G401 (cell line): Measurements from ENCODE around the gene KCNE5. TPM values are rescaled to one million over a fixed set of nuclear protein-coding genes. Genes with fewer than 3 reads are reported as not detected.
"Not testable (repeated sequence)": the region's sequence is repeated elsewhere in the genome, so short reads cannot be mapped to it uniquely, and the experiment has no call there.

Experiments
- DNase-seq: peaks from one replicate; pipeline ENCODE4 v3.0.0-alpha.2; 2015; ENCODE audit warnings: low spot score
- in situ Hi-C: cut with HindIII; loops from 2 replicates; pipeline ENCODE4 v1.10.0; 2016; ENCODE audit warnings: low sequenced_read_pairs, mixed read lengths
- total RNA-seq: library from RNA; depleted of rRNA; stranded (reverse); fragments of >200 nt; shearing (Covaris generic); gene quantifications from 2 replicates; pipeline ENCODE4 v1.2.3, GENCODE V29; 2014; rRNA removed

The KCNE5 gene
- total RNA-seq, 1 experiment from 2014 or later, result not detected

GRCh38 chrX:109622270-109622669, 2.7 kb downstream of the KCNE5 start:
- DNase-seq, result no peak
- in situ Hi-C loops, result no loop called here

GRCh38 chrX:109619771-109620170, 5.2 kb downstream of the KCNE5 start:
- in situ Hi-C loops, result no loop called here
- DNase-seq, result peak; percentile 80

DNA sequence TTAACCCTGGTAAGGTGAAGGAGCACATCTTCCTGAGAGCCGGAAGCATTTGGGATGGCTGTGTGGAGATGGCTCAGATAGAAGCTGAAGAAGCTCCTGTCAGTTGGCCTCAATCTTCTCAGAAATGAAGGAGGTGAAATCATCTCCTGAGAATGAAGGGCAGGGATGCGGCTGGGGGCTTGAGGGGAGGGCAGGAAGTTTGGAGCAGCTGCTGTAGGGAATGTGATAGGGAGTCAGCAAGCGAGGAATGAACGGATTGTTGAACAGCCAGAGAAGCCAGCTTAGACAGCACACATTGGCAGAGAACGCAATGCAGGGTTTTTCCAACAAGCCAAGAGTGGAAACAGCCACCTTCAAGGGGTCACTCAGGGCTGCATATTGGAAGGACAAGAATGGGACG, 10.0 kb downstream of the KCNE5 start:
- DNase-seq, result no peak
- in situ Hi-C loops, result no loop called here

DNA sequence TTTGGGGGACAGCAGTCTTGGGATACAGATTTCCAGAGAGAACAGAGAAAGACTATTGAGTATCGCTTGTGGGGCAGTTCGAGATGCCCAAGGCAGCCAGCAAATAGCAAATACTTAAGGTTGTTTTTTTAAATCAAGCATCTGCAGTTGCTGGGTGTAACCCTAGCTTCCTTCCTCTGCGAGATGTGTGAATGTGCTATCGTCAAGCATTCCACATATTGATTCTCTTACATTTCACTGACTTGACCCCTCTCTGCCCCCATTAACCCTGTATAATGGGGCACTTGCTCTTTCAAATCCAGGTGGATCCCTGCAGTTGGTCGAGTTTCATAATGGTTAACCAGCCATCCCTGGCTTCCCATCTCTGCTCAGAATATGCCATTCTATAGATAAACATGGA, 23.5 kb downstream of the KCNE5 start:
- in situ Hi-C loops, result no loop called here
- no peak for DNase-seq

- DNase-seq, result no peak
- in situ Hi-C loops, result no loop called here
Observed at GRCh38 chrX:109600237-109600651, 24.7 kb downstream of the KCNE5 start.

DNA sequence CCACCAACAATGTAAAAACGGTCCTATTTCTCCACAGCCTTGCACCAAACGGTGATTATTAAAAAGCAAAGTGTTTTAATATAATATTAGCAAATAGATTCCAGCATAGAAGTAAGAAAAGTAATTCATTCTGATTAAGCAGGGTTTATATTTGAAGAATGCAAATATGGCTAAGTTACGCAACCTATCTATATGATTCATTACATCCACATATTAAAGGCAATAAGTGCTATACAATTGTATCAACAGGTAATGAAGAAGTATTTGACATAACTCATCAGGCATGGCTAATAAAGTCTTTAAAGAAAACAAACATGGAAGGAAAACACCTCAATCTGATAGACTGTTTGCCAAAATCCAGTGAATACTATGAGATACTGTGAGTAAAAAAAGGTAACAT, 29.0 kb downstream of the KCNE5 start:
- no peak for DNase-seq
- in situ Hi-C loops, result no loop called here

- in situ Hi-C loops, result no loop called here
- DNase-seq, result no peak
Observed at GRCh38 chrX:109590176-109590575, 34.8 kb downstream of the KCNE5 start.

GRCh38 chrX:109585488-109585887, 39.5 kb downstream of the KCNE5 start:
- in situ Hi-C loops, result no loop called here
- no peak for DNase-seq

- in situ Hi-C loops, result no loop called here
- DNase-seq, result no peak
Observed at GRCh38 chrX:109578916-109579315, 46.1 kb downstream of the KCNE5 start.

DNA sequence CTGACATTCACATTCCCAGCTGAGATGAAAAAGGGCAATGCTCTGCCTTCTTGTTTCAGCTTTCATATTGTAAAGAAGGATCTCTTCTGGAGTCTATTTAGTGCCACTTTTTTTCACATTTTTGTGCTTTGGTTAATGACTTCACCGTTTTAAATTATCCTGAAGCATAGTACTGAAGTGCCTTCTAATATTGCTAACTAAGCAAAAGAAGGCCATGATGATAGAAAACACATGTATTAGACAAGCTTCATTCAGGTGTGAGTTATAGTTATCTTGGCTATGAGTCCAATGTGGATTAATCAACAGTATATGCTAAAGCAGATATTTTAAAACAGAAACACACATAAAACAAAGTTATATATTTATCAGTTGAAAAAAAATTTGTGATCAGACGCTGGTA, 47.9 kb downstream of the KCNE5 start:
- in situ Hi-C loops, result no loop called here
- no peak for DNase-seq

DNA sequence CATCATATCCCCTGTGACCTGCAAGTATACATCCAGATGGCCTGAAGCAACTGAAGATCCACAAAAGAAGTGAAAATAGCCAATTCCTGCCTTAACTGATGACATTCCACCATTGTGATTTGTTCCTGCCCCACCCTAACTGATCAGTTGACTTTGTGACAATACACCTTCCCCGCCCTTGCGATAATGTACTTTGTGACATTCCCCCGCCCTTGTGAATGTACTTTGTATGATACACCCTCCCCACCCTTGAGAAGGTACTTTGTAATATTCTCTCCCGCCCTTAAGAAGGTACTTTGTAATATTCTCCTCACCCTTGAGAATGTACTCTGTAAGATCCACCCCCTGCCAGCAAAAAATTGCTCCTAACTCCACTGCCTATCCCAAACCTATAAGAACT, 48.9 kb downstream of the KCNE5 start:
- DNase-seq, in situ Hi-C loops: not testable (repeated sequence)

Other genes with a start within 250 kb of the KCNE5 start
- not detected in 2 replicates for gene GUCY2F, start 143.1 kb downstream of the KCNE5 start, total RNA-seq
- 5.3 and 10.5 TPM in 2 replicates for gene NXT2, start 88.3 kb downstream of the KCNE5 start, total RNA-seq
- 0.71 TPM in 1 of 2 replicates, not detected in the other for gene ACSL4, start 108.1 kb upstream of the KCNE5 start, total RNA-seq